GM12891 (cell line): ENCODE measurements around the gene PRF1.

ENCODE experiments used
- DNase-seq: peaks from one replicate; pipeline ENCODE4 v3.0.0; 2011; ENCODE audit warnings: low spot score; ENCODE audit not compliant: insufficient read length
- FAIRE-seq: peaks from 2 replicates; lab custom pipeline; 2011; peaks lifted over from hg19 to GRCh38; lab: Jason Lieb, UNC
- PAX5 ChIP-seq: IDR thresholded peaks from 2 replicates; pipeline ENCODE4 v1.6.1; 2011; ENCODE audit warnings: low read length, moderate library complexity, mild to moderate bottlenecking; ENCODE audit not compliant: insufficient read depth, severe bottlenecking
- POLR2A ChIP-seq: IDR thresholded peaks from 2 replicates; pipeline ENCODE4 v1.6.1; 2011; ENCODE audit warnings: low read depth, low read length, control low read depth
- POLR2AphosphoS5 ChIP-seq: IDR thresholded peaks from 2 replicates; pipeline ENCODE4 v1.6.1; 2011; ENCODE audit warnings: low read depth, low read length, control low read depth
- POU2F2 ChIP-seq: IDR thresholded peaks from 2 replicates; pipeline ENCODE4 v1.6.1; 2011; ENCODE audit warnings: low read depth, mild to moderate bottlenecking, control low read depth, low read length, moderate library complexity
- SPI1 ChIP-seq: IDR thresholded peaks from 2 replicates; pipeline ENCODE4 v1.6.1; 2011; ENCODE audit warnings: low read depth, low read length, control low read depth
- TAF1 ChIP-seq: IDR thresholded peaks from 2 replicates; pipeline ENCODE4 v1.6.1; 2011; ENCODE audit warnings: low read depth, low read length, control low read depth

PRF1 gene

GRCh38 chr10:70595566-70596016, 7.0 kb downstream of the PRF1 start:
- DNase-seq (no peak), FAIRE-seq (no peak)
- no peak for TF ChIP-seq POLR2AphosphoS5
- TF ChIP-seq SPI1 = no peak
- TF ChIP-seq POU2F2 = no peak
- no peak for TF ChIP-seq POLR2A
- no peak for TF ChIP-seq TAF1
- TF ChIP-seq PAX5 = no peak

DNA sequence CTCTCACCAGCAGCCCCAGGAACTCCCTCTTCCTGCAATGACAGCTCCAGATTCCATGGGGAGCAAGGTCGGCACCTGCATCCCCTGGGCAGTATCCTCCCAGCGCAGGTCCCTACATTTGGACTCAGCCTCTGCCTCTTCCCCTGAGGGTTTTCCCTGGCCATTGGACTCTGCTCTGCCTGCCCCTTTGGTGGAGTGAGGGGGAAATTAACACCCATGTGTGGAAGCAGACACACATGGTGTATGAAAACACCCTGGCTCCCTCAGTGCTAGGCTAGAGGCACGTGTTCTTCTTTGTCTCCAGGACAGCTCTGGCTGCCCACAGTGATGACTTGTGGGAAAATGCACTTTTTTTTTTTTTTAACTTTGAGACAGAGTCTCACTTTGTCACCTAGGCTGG, 8.4 kb downstream of the PRF1 start:
- no peak for TF ChIP-seq POLR2AphosphoS5
- no peak for TF ChIP-seq POU2F2
- no peak for TF ChIP-seq PAX5
- TF ChIP-seq TAF1 = no peak
- TF ChIP-seq POLR2A = no peak
- no peak for TF ChIP-seq SPI1
- no peak for FAIRE-seq
- no peak for DNase-seq

GRCh38 chr10:70593513-70593890, 9.0 kb downstream of the PRF1 start:
- FAIRE-seq (no peak), DNase-seq (no peak)
- no peak for TF ChIP-seq TAF1
- TF ChIP-seq SPI1 = no peak
- TF ChIP-seq POLR2AphosphoS5 = no peak

- TF ChIP-seq POLR2AphosphoS5 (no peak), POLR2A (no peak), SPI1 (no peak), POU2F2 (no peak), TAF1 (no peak), PAX5 (no peak)
- FAIRE-seq (peak; percentile 45), DNase-seq (no peak)
These were observed 9.6 kb downstream of the PRF1 start for GRCh38 chr10:70592746-70593512.

DNA sequence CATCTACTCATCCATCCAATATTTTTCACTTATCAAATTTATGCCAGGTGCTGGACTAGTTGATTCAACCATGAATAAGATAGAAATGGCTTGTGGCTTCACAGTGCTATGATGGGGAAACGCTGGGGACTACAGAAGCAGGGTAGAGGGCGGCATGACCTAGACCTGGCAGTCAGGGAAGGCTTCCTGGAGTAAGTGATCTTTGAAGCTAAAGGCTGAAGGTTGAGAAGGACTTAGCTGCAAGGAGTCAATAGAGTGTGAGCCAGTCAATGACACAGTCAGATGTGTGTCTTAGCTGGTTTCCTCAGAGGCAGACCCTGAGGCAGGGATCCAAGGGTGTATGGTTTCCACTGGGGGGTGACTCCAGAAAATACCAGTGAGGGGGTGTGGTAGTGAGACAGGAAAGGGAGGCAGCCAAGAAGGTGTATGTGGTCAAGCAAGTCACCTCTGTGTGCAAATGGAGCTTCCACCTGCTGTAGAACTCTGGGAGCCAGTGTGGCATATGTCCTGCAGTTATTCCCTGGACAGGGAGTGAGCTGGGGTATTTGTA, 10.3 kb downstream of the PRF1 start:
- TF ChIP-seq POLR2AphosphoS5 (no peak), POU2F2 (no peak), SPI1 (no peak), TAF1 (no peak), PAX5 (no peak), POLR2A (no peak)
- FAIRE-seq (no peak), DNase-seq (no peak)

DNA sequence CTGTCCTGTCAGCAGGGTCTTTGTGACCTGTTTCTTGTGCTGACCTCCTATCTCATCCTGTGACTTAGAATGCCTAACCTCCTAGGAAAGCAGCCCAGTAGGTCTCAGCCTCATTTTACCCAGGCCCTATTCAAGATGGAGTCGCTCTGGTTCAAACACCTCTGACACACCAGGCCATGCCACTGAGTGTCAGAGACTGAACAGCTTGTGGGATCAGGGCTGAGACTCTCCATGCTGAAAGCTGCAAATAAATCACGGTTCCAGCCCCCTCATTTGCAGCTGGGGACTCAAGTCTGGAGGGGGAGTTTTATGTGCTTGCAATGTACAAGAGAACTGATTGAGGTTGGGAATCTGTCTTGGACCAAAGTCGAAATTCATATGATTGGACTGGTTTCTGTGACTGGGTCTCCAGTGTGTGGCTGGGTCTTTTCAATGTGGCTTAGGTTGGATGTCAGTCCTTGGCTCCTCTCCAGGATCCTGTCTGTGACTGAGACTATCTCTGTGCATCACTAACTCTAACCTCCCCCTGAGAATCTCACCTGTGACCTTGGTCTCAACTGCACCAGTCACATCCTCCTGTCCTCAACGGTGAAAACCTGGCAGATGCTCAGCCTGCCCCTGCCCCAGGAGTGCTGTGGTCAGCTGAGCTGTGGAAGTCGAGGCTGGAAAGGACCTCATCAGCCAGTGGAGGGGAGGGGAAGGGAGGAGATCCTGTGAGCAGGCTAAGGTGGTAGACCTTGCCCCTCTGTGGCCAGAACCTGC, 11.7 kb downstream of the PRF1 start:
- FAIRE-seq (peak; percentile 26), DNase-seq (no peak)
- TF ChIP-seq PAX5 (no peak), POLR2A (no peak), SPI1 (no peak), POLR2AphosphoS5 (no peak), POU2F2 (no peak), TAF1 (no peak)

DNA sequence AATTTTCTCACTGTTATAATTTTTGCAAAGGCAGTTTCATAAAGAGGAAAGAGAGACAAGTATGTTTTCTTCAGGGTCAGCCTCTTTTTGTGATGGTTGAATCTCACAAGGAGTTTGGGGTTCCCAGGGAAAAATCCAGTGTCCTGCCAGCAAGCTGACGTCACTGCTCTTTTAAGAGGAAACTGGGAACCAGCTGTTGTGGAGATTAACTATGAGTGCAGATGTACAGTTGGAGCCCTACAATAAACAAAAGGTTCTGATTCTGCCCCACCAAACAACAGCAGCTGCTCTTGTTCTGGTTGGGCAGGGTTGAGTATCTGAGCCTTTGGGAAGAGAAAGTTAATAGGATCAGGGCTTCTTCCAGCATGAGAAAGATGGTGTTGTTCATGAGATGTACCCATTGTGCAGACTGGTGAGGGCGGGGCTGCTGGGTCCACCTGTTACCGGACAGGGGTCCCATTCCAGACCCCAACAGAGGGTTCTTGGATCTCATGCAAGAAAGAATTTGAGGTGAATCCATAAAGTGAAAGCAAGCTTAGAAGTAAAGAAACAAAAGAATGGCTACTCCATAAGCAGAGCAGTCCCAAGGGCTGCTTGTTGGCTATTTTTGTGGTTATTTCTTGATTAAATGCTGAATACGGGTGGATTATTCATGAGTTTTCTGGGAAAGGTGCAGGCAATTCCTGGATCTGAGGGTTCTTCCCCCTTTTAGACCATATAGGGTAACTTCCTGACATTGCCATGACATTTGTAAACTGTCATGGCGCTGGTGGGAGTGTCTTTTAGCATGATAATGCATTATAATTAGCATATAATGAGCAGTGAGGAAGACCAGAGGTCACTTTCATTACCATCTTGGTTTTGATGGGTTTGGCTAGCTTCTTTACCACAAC, 12.5 kb downstream of the PRF1 start:
- no peak for DNase-seq
- TF ChIP-seq POU2F2 = no peak
- no peak for TF ChIP-seq SPI1
- no peak for TF ChIP-seq PAX5
- no peak for TF ChIP-seq POLR2A
- TF ChIP-seq POLR2AphosphoS5 = no peak
- no peak for TF ChIP-seq TAF1
- no peak for FAIRE-seq

DNA sequence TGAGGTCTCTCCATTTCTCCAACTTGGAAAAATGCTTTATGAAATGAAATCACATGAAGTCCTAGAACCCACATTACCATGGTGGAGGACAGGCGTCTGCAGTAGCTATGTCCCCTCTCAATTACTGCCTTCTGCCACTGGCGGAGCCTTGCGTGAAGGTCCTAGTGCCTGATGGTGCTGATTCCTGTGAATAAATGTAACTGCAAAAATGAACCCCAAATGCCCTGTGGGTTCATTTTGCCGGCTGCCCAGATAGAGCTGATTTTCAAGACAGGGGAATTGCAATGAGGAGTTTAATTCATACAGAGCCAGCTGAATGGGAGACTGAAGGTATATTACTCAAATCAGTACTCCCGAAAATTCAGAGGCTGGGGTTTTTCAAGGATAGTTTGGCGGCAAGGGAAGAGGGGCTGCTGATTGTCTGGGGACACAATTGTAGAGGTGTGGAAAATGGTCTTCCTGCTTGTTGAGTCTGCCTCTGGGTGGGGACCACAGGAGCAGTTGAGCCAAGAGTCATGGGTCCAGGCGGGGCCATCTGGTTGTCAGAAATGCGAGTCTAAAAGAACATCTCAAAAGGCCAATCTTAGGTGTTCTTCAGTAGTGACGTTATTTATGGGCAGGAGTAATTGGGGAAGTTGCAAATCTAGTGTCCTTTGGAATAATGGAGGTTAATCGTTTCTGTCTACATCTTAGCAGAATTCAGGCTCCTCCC, 13.5 kb downstream of the PRF1 start:
- no peak for TF ChIP-seq POLR2AphosphoS5
- TF ChIP-seq POU2F2 = no peak
- no peak for TF ChIP-seq TAF1
- TF ChIP-seq PAX5 = no peak
- TF ChIP-seq SPI1 = no peak
- no peak for TF ChIP-seq POLR2A
- DNase-seq (no peak), FAIRE-seq (peak; percentile 40)

DNA sequence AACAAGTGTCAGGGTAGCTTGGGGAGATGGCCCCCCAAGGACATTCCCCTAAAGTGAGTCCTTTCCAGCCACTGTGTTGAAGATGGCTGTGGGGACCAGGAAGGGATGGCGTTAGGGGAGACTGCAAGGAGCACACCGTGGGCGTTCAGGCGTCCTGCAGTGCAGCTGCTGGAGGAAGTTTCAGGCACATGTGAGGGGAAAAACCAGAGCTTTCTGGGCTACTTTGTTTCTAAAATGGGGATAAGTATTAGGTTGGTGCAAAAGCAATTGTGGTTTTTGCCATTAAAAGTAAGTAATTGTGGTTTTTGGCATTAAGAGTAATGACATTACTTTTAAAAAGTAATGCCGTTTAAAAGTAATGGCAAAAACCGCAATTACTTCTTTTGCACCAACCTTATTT, 14.3 kb downstream of the PRF1 start:
- TF ChIP-seq SPI1 = no peak
- no peak for TF ChIP-seq PAX5
- TF ChIP-seq POLR2AphosphoS5 = no peak
- TF ChIP-seq TAF1 = no peak
- TF ChIP-seq POLR2A = no peak
- no peak for TF ChIP-seq POU2F2
- FAIRE-seq = peak; percentile 81
- no peak for DNase-seq
